Astrocyte (in vitro differentiated cells and primary cell): ENCODE data around the gene HVCN1. TPM values are rescaled to one million over a fixed set of nuclear protein-coding genes. Genes with fewer than 3 reads are reported as not detected.
A peak's percentile ranks its signal among the peaks of the same experiment; 100 is the strongest.

Source experiments
- DNase-seq: peaks from one replicate; pipeline ENCODE4 v3.0.0-alpha.2; 2010; ENCODE audit warnings: low read depth
- FAIRE-seq: peaks from 2 replicates; lab custom pipeline; 2011; peaks lifted over from hg19 to GRCh38; lab: Jason Lieb, UNC
- H2AFZ ChIP-seq: 2 replicates; pipeline ENCODE4 v1.6.0; 2012; ENCODE audit warnings: low read depth, low read length, inconsistent platforms
- H3K27ac ChIP-seq: 2 replicates; pipeline ENCODE4 v1.5.1; 2011; ENCODE audit warnings: low read depth, low read length, inconsistent platforms
- H3K27me3 ChIP-seq: 2 replicates; pipeline ENCODE4 v1.6.0; 2011; ENCODE audit warnings: low read length, inconsistent platforms; ENCODE audit not compliant: insufficient read depth
- H3K36me3 ChIP-seq: 2 replicates; pipeline ENCODE4 v1.5.1; 2011; ENCODE audit warnings: low read length, inconsistent platforms; ENCODE audit not compliant: insufficient read depth
- H3K4me1 ChIP-seq: 2 replicates; pipeline ENCODE4 v1.5.1; 2011; ENCODE audit warnings: low read length, inconsistent platforms; ENCODE audit not compliant: insufficient read depth
- H3K4me2 ChIP-seq: 2 replicates; pipeline ENCODE4 v1.6.0; 2012; ENCODE audit warnings: low read length, inconsistent platforms
- H3K4me3 ChIP-seq: 2 replicates; pipeline ENCODE4 v1.5.1; 2011; ENCODE audit warnings: low read depth, mild to moderate bottlenecking, low read length, inconsistent platforms; ENCODE audit not compliant: insufficient read depth
- H3K79me2 ChIP-seq: 2 replicates; pipeline ENCODE4 v1.6.0; 2012; ENCODE audit warnings: mild to moderate bottlenecking, low read length, inconsistent platforms; ENCODE audit not compliant: insufficient read depth
- H3K9ac ChIP-seq: 2 replicates; pipeline ENCODE4 v1.6.0; 2012; ENCODE audit warnings: mild to moderate bottlenecking, low read length, inconsistent platforms
- H3K9me3 ChIP-seq: 2 replicates; pipeline ENCODE4 v1.5.1; 2012; ENCODE audit warnings: low read depth, mild to moderate bottlenecking, low read length, inconsistent platforms; ENCODE audit not compliant: insufficient read depth
- H4K20me1 ChIP-seq: 2 replicates; pipeline ENCODE4 v1.6.0; 2012; ENCODE audit warnings: low read length, inconsistent platforms; ENCODE audit not compliant: insufficient read depth
- H3K27ac Mint-ChIP-seq: one replicate; pipeline ENCODE4 v1.8.0; 2021; ENCODE audit warnings: mild to moderate bottlenecking, mixed read lengths; ENCODE audit not compliant: unreplicated experiment
- H3K27me3 Mint-ChIP-seq: one replicate; pipeline ENCODE4 v1.8.0; 2021; ENCODE audit warnings: low read depth, mixed read lengths; ENCODE audit not compliant: unreplicated experiment
- H3K36me3 Mint-ChIP-seq: one replicate; pipeline ENCODE4 v1.8.0; 2021; ENCODE audit warnings: low read depth, mixed read lengths; ENCODE audit not compliant: unreplicated experiment
- H3K4me1 Mint-ChIP-seq: one replicate; pipeline ENCODE4 v1.8.0; 2021; ENCODE audit warnings: low read depth, mixed read lengths; ENCODE audit not compliant: unreplicated experiment
- H3K4me3 Mint-ChIP-seq: one replicate; pipeline ENCODE4 v1.8.0; 2021; ENCODE audit warnings: mild to moderate bottlenecking, moderate library complexity, mixed read lengths; ENCODE audit not compliant: unreplicated experiment
- H3K9me3 Mint-ChIP-seq: one replicate; pipeline ENCODE4 v1.8.0; 2021; ENCODE audit warnings: mild to moderate bottlenecking, mixed read lengths; ENCODE audit not compliant: unreplicated experiment
- EZH2 ChIP-seq: IDR thresholded peaks from 2 replicates; pipeline ENCODE4 v1.6.1; 2012; ENCODE audit warnings: mild to moderate bottlenecking, low read length, inconsistent platforms; ENCODE audit not compliant: insufficient read depth
- total RNA-seq: library from RNA; stranded (reverse); gene quantifications from 2 replicates; pipeline ENCODE4 v1.2.1, GENCODE V29; 2021
- TF ChIP-seq, protein P1 (sequence below): IDR thresholded peaks from 2 replicates; pipeline ENCODE4 v1.5.1; 2011; ENCODE audit warnings: low read depth, mild to moderate bottlenecking, inconsistent platforms, low read length, moderate library complexity; ENCODE audit not compliant: insufficient read depth

The HVCN1 gene
- total RNA-seq, 1 donor from 2014 or later: 1.0 TPM

DNA sequence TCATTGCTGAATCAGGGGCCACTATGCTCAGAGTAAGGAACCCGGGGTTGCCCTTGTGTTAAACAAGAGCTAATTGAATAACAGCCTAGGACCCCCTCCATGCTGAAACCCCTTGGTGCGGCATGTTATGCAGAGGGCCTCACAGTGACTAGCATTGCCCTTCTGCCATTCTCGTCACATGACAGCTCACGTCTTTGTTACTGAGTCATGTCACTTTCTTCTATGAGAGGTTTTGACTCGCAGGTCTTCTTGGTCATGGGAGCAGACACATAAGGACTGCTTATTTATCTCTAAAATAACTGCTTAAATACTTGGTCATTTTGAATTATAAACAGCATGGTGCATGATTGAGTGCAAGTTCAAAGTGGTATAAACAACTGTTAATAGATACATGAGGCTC lies 50.1 kb downstream of the HVCN1 start:
- TF ChIP-seq, protein P1, sequence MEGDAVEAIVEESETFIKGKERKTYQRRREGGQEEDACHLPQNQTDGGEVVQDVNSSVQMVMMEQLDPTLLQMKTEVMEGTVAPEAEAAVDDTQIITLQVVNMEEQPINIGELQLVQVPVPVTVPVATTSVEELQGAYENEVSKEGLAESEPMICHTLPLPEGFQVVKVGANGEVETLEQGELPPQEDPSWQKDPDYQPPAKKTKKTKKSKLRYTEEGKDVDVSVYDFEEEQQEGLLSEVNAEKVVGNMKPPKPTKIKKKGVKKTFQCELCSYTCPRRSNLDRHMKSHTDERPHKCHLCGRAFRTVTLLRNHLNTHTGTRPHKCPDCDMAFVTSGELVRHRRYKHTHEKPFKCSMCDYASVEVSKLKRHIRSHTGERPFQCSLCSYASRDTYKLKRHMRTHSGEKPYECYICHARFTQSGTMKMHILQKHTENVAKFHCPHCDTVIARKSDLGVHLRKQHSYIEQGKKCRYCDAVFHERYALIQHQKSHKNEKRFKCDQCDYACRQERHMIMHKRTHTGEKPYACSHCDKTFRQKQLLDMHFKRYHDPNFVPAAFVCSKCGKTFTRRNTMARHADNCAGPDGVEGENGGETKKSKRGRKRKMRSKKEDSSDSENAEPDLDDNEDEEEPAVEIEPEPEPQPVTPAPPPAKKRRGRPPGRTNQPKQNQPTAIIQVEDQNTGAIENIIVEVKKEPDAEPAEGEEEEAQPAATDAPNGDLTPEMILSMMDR: no peak
- no peak for TF ChIP-seq EZH2
- no peaks in the 10 kb centered on the region for H3K79me2 ChIP-seq
- no peak for FAIRE-seq

DNA sequence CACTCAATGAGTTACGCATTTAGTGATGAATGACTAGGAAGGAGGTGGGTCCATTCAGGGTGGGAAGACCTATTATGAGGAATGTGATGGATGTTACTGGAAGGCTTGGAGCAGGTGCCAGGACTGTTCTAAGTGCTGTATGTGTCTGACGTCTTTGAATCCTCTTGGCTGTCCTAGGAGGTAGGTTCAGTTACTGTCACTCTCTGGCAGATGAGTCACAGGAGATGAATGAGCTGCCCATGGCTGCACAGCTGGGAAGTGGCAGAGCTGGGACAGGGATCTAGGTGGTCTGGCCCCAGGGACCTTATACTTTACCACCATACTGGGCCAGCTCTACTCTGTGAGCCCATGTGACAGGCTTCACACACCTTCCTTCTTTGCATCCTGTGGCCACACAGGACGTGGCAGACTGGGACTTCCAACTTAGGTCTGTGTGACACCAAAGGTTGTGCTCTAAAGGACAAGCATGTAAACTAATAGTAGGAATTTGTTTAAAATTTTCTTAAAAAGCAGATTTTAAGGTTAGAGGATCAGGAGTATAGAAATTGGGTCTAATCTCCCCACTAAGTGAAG lies 51.0 kb downstream of the HVCN1 start:
- TF ChIP-seq, protein P1: no peak
- TF ChIP-seq EZH2: no peak
- no peak for FAIRE-seq
- H3K4me1 Mint-ChIP-seq: peaks cover 43% of the 10 kb centered on the region
- H3K9me3 ChIP-seq: no peaks in the 10 kb centered on the region
- H4K20me1 ChIP-seq: no peaks in the 10 kb centered on the region
- H3K4me3 ChIP-seq: no peak overlapping the region
- no peaks in the 10 kb centered on the region for H3K9me3 Mint-ChIP-seq
- H3K4me2 ChIP-seq: no peak overlapping the region
- no peaks in the 10 kb centered on the region for H3K27me3 Mint-ChIP-seq
- H3K4me1 ChIP-seq: peaks cover 33% of the 10 kb centered on the region
- H3K27ac ChIP-seq: no peak overlapping the region
- no peak overlapping the region for H2AFZ ChIP-seq
- no peaks in the 10 kb centered on the region for H3K36me3 Mint-ChIP-seq
- no peak overlapping the region for H3K4me3 Mint-ChIP-seq
- peak overlapping the region; percentile 92 for H3K27ac Mint-ChIP-seq
- no peaks in the 10 kb centered on the region for H3K36me3 ChIP-seq
- no peak overlapping the region for H3K9ac ChIP-seq
- H3K79me2 ChIP-seq: no peaks in the 10 kb centered on the region
- no peak for DNase-seq
- no peaks in the 10 kb centered on the region for H3K27me3 ChIP-seq

More for the DNA sequence above, 50.1 kb downstream of the HVCN1 start:
- Histone ChIP-seq H3K27ac (no peak overlapping the region), H3K27me3 (no peaks in the 10 kb centered on the region), H2AFZ (no peak overlapping the region), H3K4me1 (peaks cover 33% of the 10 kb centered on the region), H3K4me2 (no peak overlapping the region), H4K20me1 (no peaks in the 10 kb centered on the region), H3K4me3 (no peak overlapping the region), H3K9ac (no peak overlapping the region), H3K9me3 (no peaks in the 10 kb centered on the region), H3K36me3 (no peaks in the 10 kb centered on the region)
- no peak overlapping the region for H3K4me3 Mint-ChIP-seq
- peak overlapping the region; percentile 92 for H3K27ac Mint-ChIP-seq
- no peaks in the 10 kb centered on the region for H3K9me3 Mint-ChIP-seq
- DNase-seq: no peak
- no peaks in the 10 kb centered on the region for H3K36me3 Mint-ChIP-seq
- H3K27me3 Mint-ChIP-seq: no peaks in the 10 kb centered on the region
- H3K4me1 Mint-ChIP-seq: peaks cover 43% of the 10 kb centered on the region

DNA sequence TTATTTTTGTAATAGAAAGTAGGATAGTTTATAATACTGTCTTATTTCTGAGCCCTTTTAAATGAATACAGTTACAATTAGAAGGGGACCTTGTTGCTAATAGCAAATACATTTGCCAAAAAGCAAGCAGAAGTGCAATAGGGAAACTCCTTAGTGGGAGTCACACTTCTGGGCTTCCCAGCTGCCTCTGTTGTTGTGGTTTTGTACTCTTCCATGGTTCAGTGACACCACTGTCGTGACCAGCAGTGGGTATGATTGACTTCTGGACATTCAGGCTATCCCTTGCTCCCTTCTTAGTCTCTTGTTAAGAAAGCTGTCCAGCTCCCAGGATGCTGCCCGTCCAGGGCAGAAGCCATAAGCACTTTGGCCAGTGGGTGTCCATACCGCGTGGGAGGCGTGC lies 52.4 kb downstream of the HVCN1 start:
- Histone ChIP-seq H3K27me3 (no peaks in the 10 kb centered on the region), H3K9me3 (no peaks in the 10 kb centered on the region), H3K79me2 (no peaks in the 10 kb centered on the region), H3K4me2 (no peak overlapping the region), H3K27ac (no peak overlapping the region), H3K36me3 (no peaks in the 10 kb centered on the region), H4K20me1 (no peaks in the 10 kb centered on the region), H3K4me1 (peaks cover 27% of the 10 kb centered on the region), H2AFZ (no peak overlapping the region), H3K9ac (no peak overlapping the region), H3K4me3 (no peak overlapping the region)
- DNase-seq (no peak), FAIRE-seq (no peak)
- Mint-ChIP-seq H3K9me3 (no peaks in the 10 kb centered on the region), H3K4me3 (no peak overlapping the region), H3K36me3 (no peaks in the 10 kb centered on the region), H3K4me1 (peaks cover 35% of the 10 kb centered on the region), H3K27me3 (no peaks in the 10 kb centered on the region), H3K27ac (no peak overlapping the region)
- TF ChIP-seq EZH2: no peak
- TF ChIP-seq, protein P1: no peak
